Activated naive CD8-positive, alpha-beta T cell treated with anti-CD3 and anti-CD28 coated beads for 36 hours (primary cell): Measurements from ENCODE around the gene FAM204A. TPM values are rescaled to one million over a fixed set of nuclear protein-coding genes. Genes with fewer than 3 reads are reported as not detected.
A peak's percentile ranks its signal among the peaks of the same experiment; 100 is the strongest.

Experiments used
- DNase-seq: peaks from one replicate; pipeline ENCODE4 v3.0.0; 2021
- H3K27ac Mint-ChIP-seq: one replicate; pipeline ENCODE4 v1.8.0; 2022; ENCODE audit warnings: mild to moderate bottlenecking, moderate library complexity, mixed read lengths
- H3K27me3 Mint-ChIP-seq: one replicate; pipeline ENCODE4 v1.8.0; 2022; ENCODE audit warnings: mild to moderate bottlenecking, mixed read lengths
- H3K36me3 Mint-ChIP-seq: one replicate; pipeline ENCODE4 v1.8.0; 2021; ENCODE audit warnings: mild to moderate bottlenecking, mixed read lengths
- H3K4me1 Mint-ChIP-seq: one replicate; pipeline ENCODE4 v1.8.0; 2021; ENCODE audit warnings: mixed read lengths
- H3K4me3 Mint-ChIP-seq: one replicate; pipeline ENCODE4 v1.8.0; 2022; ENCODE audit warnings: mild to moderate bottlenecking, moderate library complexity, mixed read lengths
- H3K9me3 Mint-ChIP-seq: one replicate; pipeline ENCODE4 v1.8.0; 2022; ENCODE audit warnings: mixed read lengths
- total RNA-seq, 2 experiments: library from RNA; stranded (reverse); gene quantifications; one replicate each; pipeline ENCODE4 v1.2.3, GENCODE V29; 2021

The FAM204A gene
- total RNA-seq, result 10 to 100 TPM; 67.4 to 71.1 TPM

DNA sequence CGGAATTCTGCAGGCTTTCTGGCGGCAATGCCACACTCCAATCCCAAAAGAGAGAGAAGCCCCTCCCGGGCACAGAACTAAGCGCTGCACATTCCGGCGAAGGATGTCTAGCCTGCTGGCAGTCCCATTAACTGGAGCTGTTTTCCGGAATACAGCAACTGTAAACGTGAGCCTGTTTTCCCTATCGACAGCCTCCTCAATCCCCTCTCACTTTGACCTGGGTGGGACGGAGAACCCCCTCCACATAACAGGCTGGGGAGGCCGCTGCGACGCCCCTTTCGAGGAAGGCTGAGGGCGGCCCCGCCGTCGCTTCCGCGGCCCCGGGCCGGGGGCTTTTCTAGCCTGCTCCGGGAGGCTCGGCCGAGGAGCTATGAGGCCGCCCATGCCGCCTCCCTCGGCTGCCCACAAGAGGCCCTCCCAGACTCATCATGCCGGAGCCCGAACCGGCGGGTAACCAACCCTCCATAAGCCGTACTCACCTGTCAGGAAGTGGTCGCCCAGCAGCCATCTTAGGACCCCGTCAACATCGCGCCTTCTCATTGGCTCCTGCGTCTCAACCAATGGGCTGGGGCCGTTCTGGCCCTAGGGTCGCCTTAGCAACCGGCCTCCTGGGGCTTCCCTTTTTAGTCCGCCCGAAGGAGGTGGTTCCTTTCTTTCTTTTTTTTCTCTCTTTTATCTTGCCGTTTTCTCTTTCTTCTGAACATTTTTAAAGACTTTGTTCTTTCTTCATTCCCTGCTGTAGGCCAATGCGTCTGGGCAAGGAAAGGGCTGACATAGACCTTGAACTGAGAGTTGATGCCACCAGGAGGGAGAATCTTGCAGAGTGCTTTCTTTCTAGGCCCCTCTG, at the start of gene FAM204A:
Gene FAM204A, minus strand, starts transcription at position 534 of the 847 bp plus-strand sequence. CDS start 5,909 bp downstream, outside the sequence.
- peaks cover 38% of the 10 kb centered on the region for H3K4me1 Mint-ChIP-seq

DNA sequence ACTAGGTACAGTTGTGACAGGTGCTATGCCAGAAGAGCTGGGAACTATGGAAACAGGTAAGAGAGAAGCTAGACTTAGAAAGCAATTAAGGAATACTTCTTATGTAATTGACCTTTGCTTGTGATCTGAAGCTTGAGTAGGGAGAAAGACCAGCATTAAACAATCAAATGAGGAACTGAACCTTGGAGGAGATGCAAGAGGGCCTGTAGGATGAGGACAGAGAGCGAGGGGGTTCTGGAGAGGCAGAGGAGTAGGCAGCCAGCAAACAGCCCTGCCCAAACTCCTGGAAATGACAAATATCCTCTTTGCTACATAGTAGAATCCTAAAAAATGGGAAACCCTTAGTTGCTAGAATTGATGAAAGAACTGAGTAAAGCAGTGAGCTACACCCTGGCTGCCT, 41.6 kb upstream of the FAM204A start:
- no peaks in the 10 kb centered on the region for H3K9me3 Mint-ChIP-seq
- H3K4me3 Mint-ChIP-seq, result no peak overlapping the region
- no peak for DNase-seq
- no peak overlapping the region for H3K27ac Mint-ChIP-seq
- H3K36me3 Mint-ChIP-seq, result no peaks in the 10 kb centered on the region
- peaks cover 30% of the 10 kb centered on the region for H3K27me3 Mint-ChIP-seq
- no peaks in the 10 kb centered on the region for H3K4me1 Mint-ChIP-seq

More for the DNA sequence above, at the start of gene FAM204A:
- H3K27me3 Mint-ChIP-seq, result no peaks in the 10 kb centered on the region
- peak within 1 kb of the TSS; percentile 92 for H3K27ac Mint-ChIP-seq
- H3K4me3 Mint-ChIP-seq, result peak within 1 kb of the TSS; percentile 92
- H3K36me3 Mint-ChIP-seq, result peaks cover 9% of the 10 kb centered on the region
- H3K9me3 Mint-ChIP-seq, result no peaks in the 10 kb centered on the region
- DNase-seq, result peak; percentile 92

DNA sequence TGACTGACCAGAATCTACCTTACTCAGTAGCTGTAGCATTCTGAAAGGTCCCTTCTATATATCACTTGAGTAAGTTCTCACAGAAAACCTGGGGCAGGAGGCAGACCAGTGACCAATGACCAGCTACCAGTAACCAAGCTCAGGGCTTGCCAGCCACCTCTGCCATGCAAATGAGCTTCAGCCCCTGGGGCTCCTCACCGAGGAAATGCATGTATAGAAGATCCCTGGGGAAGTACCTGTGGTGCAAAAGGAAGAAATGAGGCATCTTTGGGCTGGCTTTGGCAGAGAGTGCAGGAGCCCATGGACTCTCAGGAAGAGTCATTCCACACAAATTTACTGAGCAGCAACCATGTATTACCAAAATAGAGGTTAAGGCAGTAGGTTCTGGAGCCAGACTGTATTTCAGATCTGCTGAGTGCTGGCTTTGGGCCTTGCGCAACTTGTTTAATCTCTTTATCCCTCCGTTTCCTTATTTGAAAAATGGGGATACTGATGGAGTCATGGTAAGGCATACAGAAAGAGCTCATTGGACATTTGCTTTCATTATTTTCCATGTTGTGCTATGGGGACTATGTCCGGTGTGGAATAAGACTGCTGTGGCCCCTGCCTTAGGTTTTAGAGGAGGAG, 41.1 kb upstream of the FAM204A start:
- Mint-ChIP-seq H3K27ac (no peak overlapping the region), H3K36me3 (no peaks in the 10 kb centered on the region), H3K27me3 (peaks cover 30% of the 10 kb centered on the region), H3K9me3 (no peaks in the 10 kb centered on the region), H3K4me1 (no peaks in the 10 kb centered on the region), H3K4me3 (no peak overlapping the region)
- no peak for DNase-seq

DNA sequence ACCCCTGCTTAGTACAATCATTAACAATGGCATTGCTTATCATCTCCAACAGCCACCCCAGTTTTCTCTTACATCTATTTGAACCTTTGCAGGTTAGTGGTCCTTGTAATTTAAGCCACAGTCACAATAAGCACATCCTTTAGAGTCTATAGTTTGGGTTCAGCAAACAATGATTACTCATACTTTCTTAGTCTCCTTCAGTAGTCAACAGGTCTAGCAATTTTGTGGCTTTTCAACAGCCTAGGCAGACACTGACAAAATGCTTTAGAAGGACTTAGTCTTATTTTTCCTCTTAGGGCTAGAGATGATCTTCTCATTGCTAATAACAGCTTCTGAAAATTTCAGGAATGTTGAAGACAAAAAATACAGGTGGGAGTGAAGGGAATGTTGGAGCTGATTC, 32.3 kb upstream of the FAM204A start:
- Mint-ChIP-seq H3K4me1 (no peaks in the 10 kb centered on the region), H3K4me3 (no peak overlapping the region), H3K27me3 (peaks cover 28% of the 10 kb centered on the region), H3K36me3 (no peaks in the 10 kb centered on the region), H3K27ac (no peak overlapping the region), H3K9me3 (no peaks in the 10 kb centered on the region)
- DNase-seq, result no peak

DNA sequence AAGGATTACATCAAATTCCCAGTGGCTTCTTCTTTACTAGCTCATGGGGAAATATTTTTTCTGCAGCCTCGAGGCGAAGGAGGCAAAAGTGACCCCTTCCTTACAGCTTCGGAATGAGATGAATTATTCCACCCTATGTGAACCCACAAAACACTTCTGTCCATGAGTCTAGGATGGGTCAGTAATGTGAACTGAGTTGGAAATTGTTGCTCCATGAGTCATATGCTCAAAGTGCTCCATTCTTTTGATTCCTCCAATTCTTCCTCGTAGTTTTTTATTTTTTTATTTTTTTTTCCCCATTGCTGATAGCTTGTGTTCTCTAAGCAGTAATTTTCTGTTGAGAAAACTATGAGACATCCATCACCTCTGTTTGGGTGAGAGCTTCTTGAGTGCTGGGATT, 31.7 kb upstream of the FAM204A start:
- Mint-ChIP-seq H3K27ac (no peak overlapping the region), H3K4me1 (no peaks in the 10 kb centered on the region), H3K4me3 (no peak overlapping the region), H3K9me3 (no peaks in the 10 kb centered on the region), H3K27me3 (peaks cover 28% of the 10 kb centered on the region), H3K36me3 (no peaks in the 10 kb centered on the region)
- no peak for DNase-seq

DNA sequence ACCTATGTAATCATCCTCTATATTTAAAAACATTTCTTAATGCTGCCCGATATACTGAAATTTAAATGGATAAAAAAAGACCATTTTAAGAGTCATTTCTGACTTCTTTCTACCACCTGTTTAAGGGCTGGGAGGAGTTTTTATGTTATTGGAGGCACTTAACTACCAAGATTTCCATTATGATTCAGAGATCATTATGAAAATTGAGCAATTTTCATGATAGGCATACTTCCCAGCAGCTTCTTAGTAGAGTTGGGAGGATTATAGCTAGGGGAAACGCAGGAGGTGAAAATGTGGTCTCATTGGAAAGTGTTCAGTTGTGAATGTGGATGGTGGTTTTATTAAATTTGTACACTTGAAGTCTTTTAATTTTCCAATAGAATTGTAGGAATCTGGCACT, 28.4 kb upstream of the FAM204A start:
- no peak for DNase-seq
- Mint-ChIP-seq H3K27ac (no peak overlapping the region), H3K27me3 (peaks cover 36% of the 10 kb centered on the region), H3K4me1 (no peaks in the 10 kb centered on the region), H3K9me3 (peaks cover 2% of the 10 kb centered on the region), H3K36me3 (no peaks in the 10 kb centered on the region), H3K4me3 (no peak overlapping the region)

DNA sequence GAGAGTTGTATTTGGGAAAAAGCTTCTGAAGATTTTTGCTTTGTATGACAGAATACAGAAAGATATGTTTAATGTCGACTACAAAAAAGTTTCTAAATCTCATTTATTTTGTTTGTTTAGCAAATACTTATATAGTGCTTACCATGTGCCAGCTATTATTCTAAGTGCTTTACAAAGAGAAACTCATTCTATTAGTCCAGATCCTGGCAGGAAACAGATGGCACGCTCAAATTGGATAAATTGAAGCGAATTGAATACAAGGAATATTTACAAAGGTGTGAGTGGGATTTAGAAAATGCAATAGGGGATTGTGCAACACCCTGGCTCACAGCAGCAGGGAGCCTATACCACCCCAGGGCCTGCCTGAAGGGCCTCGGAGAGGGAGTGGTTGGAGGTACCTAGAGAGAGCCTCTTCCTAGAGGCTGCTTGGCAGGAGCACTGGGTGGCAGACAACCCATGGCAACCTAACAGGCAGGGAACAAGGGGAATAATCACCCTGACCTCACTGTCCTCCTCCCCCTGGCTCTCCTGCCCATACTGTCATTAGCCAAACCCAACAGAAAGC, 27.6 kb upstream of the FAM204A start:
- H3K9me3 Mint-ChIP-seq, result peaks cover 2% of the 10 kb centered on the region
- DNase-seq, result no peak
- no peak overlapping the region for H3K4me3 Mint-ChIP-seq
- H3K27ac Mint-ChIP-seq, result no peak overlapping the region
- H3K4me1 Mint-ChIP-seq, result no peaks in the 10 kb centered on the region
- peaks cover 36% of the 10 kb centered on the region for H3K27me3 Mint-ChIP-seq
- no peaks in the 10 kb centered on the region for H3K36me3 Mint-ChIP-seq

DNA sequence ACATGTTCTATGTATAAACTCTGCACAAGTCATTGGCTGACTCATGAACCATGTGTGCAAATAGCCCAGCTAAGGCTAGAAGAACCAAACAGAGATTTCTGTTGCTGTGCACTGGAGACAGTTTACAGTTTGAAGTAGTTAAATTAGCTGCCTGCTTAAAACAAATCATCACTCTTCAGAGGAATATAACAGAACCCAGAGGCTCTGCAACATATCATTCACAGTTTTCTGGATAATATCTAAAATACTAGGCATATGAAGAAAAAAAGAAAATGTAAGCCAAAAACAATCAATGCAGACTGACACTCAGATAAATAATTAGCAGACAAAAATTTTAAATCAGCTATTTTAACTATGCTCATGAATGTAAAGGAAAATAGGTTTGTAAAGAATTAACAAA, 23.6 kb upstream of the FAM204A start:
- Mint-ChIP-seq H3K4me3 (no peak overlapping the region), H3K27me3 (peaks cover 23% of the 10 kb centered on the region), H3K36me3 (no peaks in the 10 kb centered on the region), H3K9me3 (peaks cover 2% of the 10 kb centered on the region), H3K27ac (no peak overlapping the region), H3K4me1 (no peaks in the 10 kb centered on the region)
- DNase-seq, result no peak

DNA sequence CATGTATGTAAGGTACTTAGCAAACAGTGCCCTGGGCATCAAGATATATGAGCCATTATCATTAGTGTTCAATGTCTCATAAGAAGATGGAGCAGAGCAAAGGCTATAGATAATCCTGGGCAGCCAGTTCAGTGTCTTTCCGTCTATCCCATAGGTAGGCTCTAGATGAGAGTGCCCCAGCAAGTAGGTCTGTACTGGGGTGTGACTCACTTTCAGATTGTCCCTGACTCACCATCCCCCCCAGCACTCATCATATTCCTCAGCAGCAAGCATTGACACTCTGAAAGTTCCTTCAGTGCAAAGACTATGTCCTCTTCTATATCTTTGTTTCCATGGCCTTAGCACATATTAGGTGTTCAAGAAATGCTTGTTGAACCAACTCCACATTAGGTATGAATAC, 20.0 kb upstream of the FAM204A start:
- Mint-ChIP-seq H3K4me1 (no peaks in the 10 kb centered on the region), H3K4me3 (no peak overlapping the region), H3K9me3 (peaks cover 2% of the 10 kb centered on the region), H3K27me3 (peaks cover 26% of the 10 kb centered on the region), H3K27ac (no peak overlapping the region), H3K36me3 (no peaks in the 10 kb centered on the region)
- no peak for DNase-seq

DNA sequence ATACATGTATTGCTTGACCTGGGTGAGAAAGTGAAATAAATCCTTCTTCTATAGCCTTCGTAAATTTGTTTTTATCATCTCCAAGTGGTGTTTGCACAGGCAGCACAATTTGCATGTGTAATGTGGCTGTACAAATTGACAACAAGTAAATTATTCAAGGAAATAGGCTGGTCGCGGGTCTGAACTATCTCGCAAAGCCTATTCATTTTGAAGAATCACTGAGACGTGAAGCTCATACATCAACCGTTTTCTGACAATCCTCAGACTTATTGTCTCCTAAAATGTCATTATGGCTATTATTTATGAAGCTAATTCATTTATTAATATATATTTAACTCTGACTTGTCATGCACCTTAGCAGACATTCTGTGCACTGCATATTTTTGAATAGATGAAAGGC, 16.2 kb upstream of the FAM204A start:
- Mint-ChIP-seq H3K4me3 (no peak overlapping the region), H3K4me1 (no peaks in the 10 kb centered on the region), H3K9me3 (no peaks in the 10 kb centered on the region), H3K27ac (no peak overlapping the region), H3K36me3 (no peaks in the 10 kb centered on the region), H3K27me3 (peaks cover 38% of the 10 kb centered on the region)
- DNase-seq, result no peak

DNA sequence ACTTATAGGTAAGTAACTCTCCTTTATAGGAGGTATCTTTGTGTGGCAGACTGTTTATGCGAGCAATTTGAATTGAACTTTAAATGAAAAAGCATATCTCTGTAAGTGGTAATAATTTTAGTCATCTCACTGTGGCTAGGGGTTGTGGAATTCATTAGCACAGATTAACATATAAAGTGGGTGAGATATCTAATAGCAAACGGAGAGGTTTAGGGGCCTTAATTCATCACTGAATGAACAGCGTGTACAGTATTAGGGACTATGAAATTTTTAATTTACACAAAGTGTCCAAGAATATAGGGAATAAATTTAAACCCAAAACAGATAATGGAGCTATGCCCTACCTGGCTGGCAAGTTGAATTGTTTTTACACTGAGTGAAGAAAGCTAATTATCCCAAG, 15.7 kb upstream of the FAM204A start:
- H3K27ac Mint-ChIP-seq, result no peak overlapping the region
- H3K9me3 Mint-ChIP-seq, result no peaks in the 10 kb centered on the region
- H3K36me3 Mint-ChIP-seq, result no peaks in the 10 kb centered on the region
- H3K4me3 Mint-ChIP-seq, result no peak overlapping the region
- no peaks in the 10 kb centered on the region for H3K4me1 Mint-ChIP-seq
- DNase-seq, result no peak
- H3K27me3 Mint-ChIP-seq, result peaks cover 43% of the 10 kb centered on the region

DNA sequence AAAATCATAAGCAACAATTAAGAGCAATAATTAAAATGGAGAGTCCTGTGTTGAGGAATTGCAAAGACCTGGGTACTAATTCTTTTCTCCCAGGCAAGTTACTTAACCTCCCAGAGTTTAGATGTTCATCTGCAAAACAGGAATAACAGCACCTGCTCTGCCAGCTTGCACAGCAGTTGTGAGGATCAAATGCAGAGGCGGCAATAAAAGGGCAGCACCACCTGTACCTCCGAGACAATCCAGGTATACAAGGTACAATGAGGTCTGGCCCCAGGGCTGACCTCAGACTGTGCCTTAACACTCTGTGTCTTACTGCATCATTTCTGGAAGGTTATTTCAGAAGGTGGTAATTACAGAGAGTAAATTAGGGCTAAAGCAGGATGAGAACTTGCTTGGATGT, 14.5 kb upstream of the FAM204A start:
- H3K36me3 Mint-ChIP-seq, result no peaks in the 10 kb centered on the region
- H3K27me3 Mint-ChIP-seq, result peaks cover 48% of the 10 kb centered on the region
- H3K27ac Mint-ChIP-seq, result no peak overlapping the region
- no peaks in the 10 kb centered on the region for H3K4me1 Mint-ChIP-seq
- no peak overlapping the region for H3K4me3 Mint-ChIP-seq
- no peaks in the 10 kb centered on the region for H3K9me3 Mint-ChIP-seq
- DNase-seq, result no peak

DNA sequence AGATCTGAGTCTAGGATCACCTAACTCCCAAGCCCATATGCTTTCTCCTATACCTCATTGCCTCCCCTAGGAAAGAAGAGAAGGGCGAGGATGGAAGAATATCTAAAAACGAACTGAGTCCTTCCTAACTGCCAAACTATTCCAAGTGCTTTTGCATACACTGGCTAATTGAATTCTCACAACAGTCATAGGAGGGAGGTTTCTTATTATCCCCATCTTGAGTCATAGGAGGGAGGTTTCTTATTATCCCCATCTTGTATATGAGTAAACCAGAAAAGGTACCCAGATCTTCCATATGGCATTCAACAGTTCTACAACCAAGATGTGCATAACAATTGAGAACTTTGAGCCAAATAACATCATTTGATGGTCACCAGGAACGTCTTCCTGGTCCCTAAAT, 13.1 kb upstream of the FAM204A start:
- Mint-ChIP-seq H3K9me3 (no peaks in the 10 kb centered on the region), H3K36me3 (no peaks in the 10 kb centered on the region), H3K4me1 (no peaks in the 10 kb centered on the region), H3K27me3 (peaks cover 53% of the 10 kb centered on the region), H3K27ac (no peak overlapping the region), H3K4me3 (no peak overlapping the region)
- no peak for DNase-seq

DNA sequence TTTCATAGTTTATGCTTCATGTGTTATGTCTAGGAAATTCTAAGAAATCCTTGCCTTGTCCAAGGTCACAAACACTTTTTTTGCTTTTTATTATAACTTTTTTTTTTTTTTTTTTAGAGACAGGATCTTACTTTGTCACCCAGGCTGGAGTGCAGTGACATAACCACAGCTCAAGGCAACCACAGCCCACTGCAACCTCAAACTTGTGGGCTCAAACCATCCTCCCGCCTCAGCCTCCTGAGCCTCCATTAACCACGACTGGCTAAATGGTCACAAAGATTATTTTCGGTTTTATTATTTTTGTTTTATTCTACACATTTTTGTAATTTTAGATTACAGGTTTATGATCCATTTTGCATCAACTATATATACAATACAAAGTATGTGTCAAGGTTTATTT, 7.1 kb upstream of the FAM204A start:
- peaks cover 25% of the 10 kb centered on the region for H3K27me3 Mint-ChIP-seq
- no peak overlapping the region for H3K4me3 Mint-ChIP-seq
- no peak for DNase-seq
- H3K27ac Mint-ChIP-seq, result no peak overlapping the region
- H3K9me3 Mint-ChIP-seq, result no peaks in the 10 kb centered on the region
- no peaks in the 10 kb centered on the region for H3K4me1 Mint-ChIP-seq
- no peaks in the 10 kb centered on the region for H3K36me3 Mint-ChIP-seq

DNA sequence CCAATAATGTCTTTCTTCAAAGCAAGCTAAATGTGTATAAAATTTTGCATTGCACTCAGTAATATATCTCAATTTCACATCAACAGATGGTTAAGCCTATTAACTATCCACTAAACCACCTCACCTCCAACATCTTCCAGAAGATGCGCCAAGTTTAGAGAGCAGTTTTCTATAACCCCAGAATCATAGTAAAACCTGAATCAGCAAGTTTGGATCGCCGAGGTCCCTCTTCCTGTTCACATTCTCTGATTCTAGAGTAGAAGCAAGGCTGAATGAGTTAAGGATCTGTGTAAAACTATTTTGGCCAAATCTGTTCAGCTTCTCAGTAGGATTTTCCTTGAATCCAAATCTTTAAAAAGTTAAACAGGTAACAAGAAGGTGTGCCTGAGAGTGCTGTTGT, 1.4 kb upstream of the FAM204A start:
- Mint-ChIP-seq H3K9me3 (no peaks in the 10 kb centered on the region), H3K36me3 (peaks cover 6% of the 10 kb centered on the region), H3K4me1 (peaks cover 26% of the 10 kb centered on the region), H3K27me3 (no peaks in the 10 kb centered on the region), H3K4me3 (no peak overlapping the region), H3K27ac (no peak overlapping the region)
- DNase-seq, result no peak
